Hippocampal formation (tissue), 2 donors: Measurements from ENCODE around the gene FHIT.

ENCODE experiments used
- DNase-seq, 2 donors: peaks; one replicate each; lab custom pipeline; 2025; lab: John Stamatoyannopoulos, UW

FHIT gene

GRCh38 chr3:60402931-60403330 is 848.3 kb downstream of the FHIT start:
- DNase-seq, result no peak

GRCh38 chr3:60399861-60400845 is 851.1 kb downstream of the FHIT start:
- no peak for DNase-seq

GRCh38 chr3:60399292-60399691 is 852.0 kb downstream of the FHIT start:
- DNase-seq, result no peak

- DNase-seq, result no peak
Measured at GRCh38 chr3:60395173-60395762, 856.0 kb downstream of the FHIT start.

GRCh38 chr3:60393946-60394345 is 857.3 kb downstream of the FHIT start:
- DNase-seq, result no peak

- no peak for DNase-seq
Measured at GRCh38 chr3:60392501-60392900, 858.8 kb downstream of the FHIT start.

GRCh38 chr3:60391292-60391691 is 860.0 kb downstream of the FHIT start:
- DNase-seq, result no peak

- DNase-seq, result no peak
Measured at GRCh38 chr3:60388731-60389130, 862.5 kb downstream of the FHIT start.

- DNase-seq, result no peak
Measured at GRCh38 chr3:60386306-60386705, 864.9 kb downstream of the FHIT start.

- no peak for DNase-seq
Measured at GRCh38 chr3:60384341-60384740, 866.9 kb downstream of the FHIT start.

GRCh38 chr3:60383345-60383744 is 867.9 kb downstream of the FHIT start:
- DNase-seq, result no peak

- DNase-seq, result no peak
Measured at GRCh38 chr3:60366486-60366885, 884.8 kb downstream of the FHIT start.

GRCh38 chr3:60365360-60365759 is 885.9 kb downstream of the FHIT start:
- no peak for DNase-seq

- no peak for DNase-seq
Measured at GRCh38 chr3:60364475-60364874, 886.8 kb downstream of the FHIT start.

GRCh38 chr3:60363817-60364216 is 887.4 kb downstream of the FHIT start:
- DNase-seq, result no peak

GRCh38 chr3:60355825-60356224 is 895.4 kb downstream of the FHIT start:
- DNase-seq, result no peak

GRCh38 chr3:60351481-60351880 is 899.8 kb downstream of the FHIT start:
- DNase-seq, result no peak

- DNase-seq, result no peak
Measured at GRCh38 chr3:60344340-60344739, 906.9 kb downstream of the FHIT start.

- no peak for DNase-seq
Measured at GRCh38 chr3:60343831-60344230, 907.4 kb downstream of the FHIT start.

- no peak for DNase-seq
Measured at GRCh38 chr3:60339304-60339703, 911.9 kb downstream of the FHIT start.

- no peak for DNase-seq
Measured at GRCh38 chr3:60337421-60337820, 913.8 kb downstream of the FHIT start.

GRCh38 chr3:60336061-60336460 is 915.2 kb downstream of the FHIT start:
- no peak for DNase-seq

- DNase-seq, result no peak
Measured at GRCh38 chr3:60333710-60334109, 917.5 kb downstream of the FHIT start.
